ENCODE measurements around the gene TBX18. TPM values are rescaled to one million over a fixed set of nuclear protein-coding genes. Genes with fewer than 3 reads are reported as not detected.

The TBX18 gene
- total and polyA plus RNA-seq, 10 of the 15 experiments (the other 5 are each of a cell fraction or from before 2014, with no cell fraction given): 0.03 to 6.1 (median 0.17) TPM; not detected in 6

GRCh38 chr6:84681693-84682326 lies 82.6 kb downstream of the TBX18 start:
- 51% methylated on average over 17 of the region's 17 CpGs for WGBS (ENCODE audit: insufficient coverage, insufficient replicate concordance, low lambda C conversion rate, missing lambda C conversion rate)
- H3K9ac ChIP-seq (ENCODE audit: control insufficient read depth, insufficient read depth, low read length): no peak overlapping the region
- no peaks in the 10 kb centered on the region for H3K9me3 ChIP-seq (replicated peaks; ENCODE audit: control insufficient read depth, insufficient read depth, low read length)
- no peaks in the 10 kb centered on the region for H3K79me2 ChIP-seq (ENCODE audit: control insufficient read depth, insufficient read depth, low read length)
- TF ChIP-seq CBFB (IDR thresholded peaks at IDR 0.05; ENCODE audit: low read depth) (no peak), USF1 (IDR thresholded peaks at IDR 0.05; ENCODE audit: borderline replicate concordance, extremely low read length, insufficient read depth, low read depth, low read length) (no peak)
- ChIA-PET CTCF (interaction anchor here (0.7 kb wide), 1 partner anchor 11 kb away, joined by 3 read pairs; no protein-coding TSS in a partner anchor), RAD21 (ENCODE audit: unreplicated experiment) (no interaction called here), POLR2A (no interaction called here), SMC1A (ENCODE audit: uncharacterized antibody, unreplicated experiment) (no interaction called here)
- no peak overlapping the region for H3K4me3 ChIP-seq
- H4K20me1 ChIP-seq (ENCODE audit: control insufficient read depth, insufficient read depth): no peaks in the 10 kb centered on the region
- no peak for ATAC-seq
- no peak overlapping the region for H3K4me2 ChIP-seq (ENCODE audit: control insufficient read depth, insufficient read depth)
- no peak overlapping the region for H3K27ac ChIP-seq (ENCODE audit: control insufficient read depth, insufficient read depth)
- FAIRE-seq: no peak
- in situ Hi-C loops (cut with MboI): no loop called here
- no peak overlapping the region for H2AFZ ChIP-seq (ENCODE audit: control insufficient read depth, low read depth, low read length)
- no TSS peak for BruUV-seq (replicated peaks)
- H3K4me1 ChIP-seq (ENCODE audit: control insufficient read depth, insufficient read depth, low read length): no peaks in the 10 kb centered on the region
- intact Hi-C loops (cut with micrococcal nuclease; ENCODE audit: unreplicated experiment): no loop called here
- no peak for DNase-seq (ENCODE audit: low read depth, low spot score)
- no peaks in the 10 kb centered on the region for H3K36me3 ChIP-seq (ENCODE audit: control insufficient read depth in 2 of 2, insufficient read depth in 2 of 2, low read length in 1 of 2)
- no peaks in the 10 kb centered on the region for H3K27me3 ChIP-seq (replicated peaks in 1 of 2; ENCODE audit: control insufficient read depth in 2 of 2, insufficient read depth in 2 of 2, low read length in 1 of 2)

GRCh38 chr6:84675651-84676050 lies 88.7 kb downstream of the TBX18 start:
- no peaks in the 10 kb centered on the region for H3K9me3 ChIP-seq (replicated peaks; ENCODE audit: control insufficient read depth, insufficient read depth, low read length)
- no peak overlapping the region for H3K27ac ChIP-seq (ENCODE audit: control insufficient read depth, insufficient read depth)
- no peak overlapping the region for H3K4me2 ChIP-seq (ENCODE audit: control insufficient read depth, insufficient read depth)
- no peaks in the 10 kb centered on the region for H4K20me1 ChIP-seq (ENCODE audit: control insufficient read depth, insufficient read depth)
- H3K36me3 ChIP-seq (ENCODE audit: control insufficient read depth in 2 of 2, insufficient read depth in 2 of 2, low read length in 1 of 2): no peaks in the 10 kb centered on the region
- intact Hi-C loops (cut with micrococcal nuclease; ENCODE audit: unreplicated experiment) (loop anchor here (5.0 kb wide), 1 partner anchor 93 kb away; no protein-coding TSS in a partner anchor), in situ Hi-C loops (cut with MboI) (no loop called here)
- ChIA-PET RAD21 (ENCODE audit: unreplicated experiment) (no interaction called here), CTCF (interaction anchor here (0.9 kb wide), 1 partner anchor 27 kb away, joined by 4 read pairs; no protein-coding TSS in a partner anchor), POLR2A (no interaction called here), SMC1A (ENCODE audit: uncharacterized antibody, unreplicated experiment) (interaction anchor here (1.4 kb wide), 1 partner anchor 9 kb away, joined by 4 read pairs; no protein-coding TSS in a partner anchor)
- H3K4me1 ChIP-seq (ENCODE audit: control insufficient read depth, insufficient read depth, low read length): no peaks in the 10 kb centered on the region
- H2AFZ ChIP-seq (ENCODE audit: control insufficient read depth, low read depth, low read length): no peak overlapping the region
- no peaks in the 10 kb centered on the region for H3K27me3 ChIP-seq (replicated peaks in 1 of 2; ENCODE audit: control insufficient read depth in 2 of 2, insufficient read depth in 2 of 2, low read length in 1 of 2)
- no peak overlapping the region for H3K4me3 ChIP-seq
- ATAC-seq (no peak), DNase-seq (ENCODE audit: low read depth, low spot score) (no peak), FAIRE-seq (no peak)
- no peak overlapping the region for H3K9ac ChIP-seq (ENCODE audit: control insufficient read depth, insufficient read depth, low read length)
- BruUV-seq (replicated peaks): no TSS peak
- H3K79me2 ChIP-seq (ENCODE audit: control insufficient read depth, insufficient read depth, low read length): no peaks in the 10 kb centered on the region
- no peak for TF ChIP-seq E2F4 (IDR thresholded peaks at IDR 0.05; ENCODE audit: low read depth, low read length)
- TF ChIP-seq RFX5 (IDR thresholded peaks at IDR 0.05; ENCODE audit: low read depth, low read length): no peak
- TF ChIP-seq ZNF592 (IDR thresholded peaks at IDR 0.05): no peak
- TF ChIP-seq GATAD2B (conservative IDR thresholded peaks at IDR 0.05; ENCODE audit: low read depth): no peak
- no peak for TF ChIP-seq SREBF1 (IDR thresholded peaks at IDR 0.05; ENCODE audit: low read length)
- TF ChIP-seq, protein P1, sequence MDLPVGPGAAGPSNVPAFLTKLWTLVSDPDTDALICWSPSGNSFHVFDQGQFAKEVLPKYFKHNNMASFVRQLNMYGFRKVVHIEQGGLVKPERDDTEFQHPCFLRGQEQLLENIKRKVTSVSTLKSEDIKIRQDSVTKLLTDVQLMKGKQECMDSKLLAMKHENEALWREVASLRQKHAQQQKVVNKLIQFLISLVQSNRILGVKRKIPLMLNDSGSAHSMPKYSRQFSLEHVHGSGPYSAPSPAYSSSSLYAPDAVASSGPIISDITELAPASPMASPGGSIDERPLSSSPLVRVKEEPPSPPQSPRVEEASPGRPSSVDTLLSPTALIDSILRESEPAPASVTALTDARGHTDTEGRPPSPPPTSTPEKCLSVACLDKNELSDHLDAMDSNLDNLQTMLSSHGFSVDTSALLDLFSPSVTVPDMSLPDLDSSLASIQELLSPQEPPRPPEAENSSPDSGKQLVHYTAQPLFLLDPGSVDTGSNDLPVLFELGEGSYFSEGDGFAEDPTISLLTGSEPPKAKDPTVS (IDR thresholded peaks at IDR 0.05; ENCODE audit: low read depth, low read length): no peak

All from GM12878 (cell line).